Measurements from ENCODE around the gene FOXRED1. TPM values are rescaled to one million over a fixed set of nuclear protein-coding genes. Genes with fewer than 3 reads are reported as not detected.

FOXRED1 gene
- total and polyA plus RNA-seq, 10 of the 15 experiments (the other 5 are each of a cell fraction or from before 2014, with no cell fraction given) = 9.9 to 67.7 (median 38.0) TPM

DNA sequence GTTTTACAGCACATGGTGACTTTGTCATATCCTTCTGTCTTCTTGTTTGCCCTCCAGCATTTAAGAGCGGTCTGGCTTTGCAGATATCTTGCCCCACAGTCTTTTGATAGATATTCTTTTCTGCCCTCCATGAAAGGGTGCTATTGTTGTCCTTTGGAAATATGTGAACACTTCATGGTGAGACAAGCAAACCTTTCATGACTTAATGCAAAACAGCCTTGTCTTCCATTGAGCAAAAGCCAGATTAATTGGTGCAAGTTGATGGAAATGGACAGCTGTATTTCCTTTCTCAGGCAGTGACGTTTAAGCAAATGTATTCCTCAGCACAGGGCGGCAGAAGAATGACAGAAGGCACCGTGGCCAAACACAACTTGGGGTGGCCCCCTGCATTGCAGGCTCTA is 39.3 kb downstream of the FOXRED1 start:
- Histone ChIP-seq H3K9ac (ENCODE audit: control insufficient read depth, insufficient read depth, low read length) (no peak overlapping the region), H2AFZ (ENCODE audit: control insufficient read depth, low read depth, low read length) (no peak overlapping the region), H3K4me1 (ENCODE audit: control insufficient read depth, insufficient read depth, low read length) (peaks cover 39% of the 10 kb centered on the region), H3K79me2 (ENCODE audit: control insufficient read depth, insufficient read depth, low read length) (peaks cover 24% of the 10 kb centered on the region), H3K36me3 (ENCODE audit: control insufficient read depth in 2 of 2, insufficient read depth in 2 of 2, low read length in 1 of 2) (peaks cover 1 to 14% of the 10 kb centered on the region in 2 experiments; a peak in 1 of 4 replicates), H3K4me3 (no peak overlapping the region), H3K27me3 (replicated peaks in 1 of 2; ENCODE audit: control insufficient read depth in 2 of 2, insufficient read depth in 2 of 2, low read length in 1 of 2) (no peaks in the 10 kb centered on the region), H3K4me2 (ENCODE audit: control insufficient read depth, insufficient read depth) (peak overlapping the region; percentile 19), H3K27ac (ENCODE audit: control insufficient read depth, insufficient read depth) (no peak overlapping the region), H3K9me3 (replicated peaks; ENCODE audit: control insufficient read depth, insufficient read depth, low read length) (no peaks in the 10 kb centered on the region; the same call in 2 of the 3 replicates), H4K20me1 (ENCODE audit: control insufficient read depth, insufficient read depth) (no peaks in the 10 kb centered on the region)
- in situ Hi-C loops (cut with MboI) (no loop called here), intact Hi-C loops (cut with micrococcal nuclease; ENCODE audit: unreplicated experiment) (no loop called here)
- ATAC-seq (no peak), FAIRE-seq (no peak), DNase-seq (ENCODE audit: low read depth, low spot score) (no peak)
- WGBS (ENCODE audit: insufficient coverage, insufficient replicate concordance, low lambda C conversion rate, missing lambda C conversion rate) = 97% methylated on average over 4 of the region's 4 CpGs
- SMC1A ChIA-PET (ENCODE audit: uncharacterized antibody, unreplicated experiment) = interaction anchor here (0.7 to 6.5 kb wide), 5 partner anchors 11 to 176 kb away, joined by 3 to 78 read pairs (median 9); no protein-coding TSS in a partner anchor
- POLR2A ChIA-PET = interaction anchor here (1.0 kb wide), 1 partner anchor 13 kb away, joined by 3 read pairs; no protein-coding TSS in a partner anchor
- TF ChIP-seq ZZZ3 (IDR thresholded peaks at IDR 0.05; ENCODE audit: control insufficient read depth, insufficient read length, low read depth) = no peak
- TF ChIP-seq, protein P1, sequence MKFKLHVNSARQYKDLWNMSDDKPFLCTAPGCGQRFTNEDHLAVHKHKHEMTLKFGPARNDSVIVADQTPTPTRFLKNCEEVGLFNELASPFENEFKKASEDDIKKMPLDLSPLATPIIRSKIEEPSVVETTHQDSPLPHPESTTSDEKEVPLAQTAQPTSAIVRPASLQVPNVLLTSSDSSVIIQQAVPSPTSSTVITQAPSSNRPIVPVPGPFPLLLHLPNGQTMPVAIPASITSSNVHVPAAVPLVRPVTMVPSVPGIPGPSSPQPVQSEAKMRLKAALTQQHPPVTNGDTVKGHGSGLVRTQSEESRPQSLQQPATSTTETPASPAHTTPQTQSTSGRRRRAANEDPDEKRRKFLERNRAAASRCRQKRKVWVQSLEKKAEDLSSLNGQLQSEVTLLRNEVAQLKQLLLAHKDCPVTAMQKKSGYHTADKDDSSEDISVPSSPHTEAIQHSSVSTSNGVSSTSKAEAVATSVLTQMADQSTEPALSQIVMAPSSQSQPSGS (IDR thresholded peaks at IDR 0.05; ENCODE audit: low read length) = no peak
- TF ChIP-seq MYB (IDR thresholded peaks at IDR 0.05; ENCODE audit: borderline replicate concordance, low read depth, low read length) = no peak
- TF ChIP-seq, protein P2, sequence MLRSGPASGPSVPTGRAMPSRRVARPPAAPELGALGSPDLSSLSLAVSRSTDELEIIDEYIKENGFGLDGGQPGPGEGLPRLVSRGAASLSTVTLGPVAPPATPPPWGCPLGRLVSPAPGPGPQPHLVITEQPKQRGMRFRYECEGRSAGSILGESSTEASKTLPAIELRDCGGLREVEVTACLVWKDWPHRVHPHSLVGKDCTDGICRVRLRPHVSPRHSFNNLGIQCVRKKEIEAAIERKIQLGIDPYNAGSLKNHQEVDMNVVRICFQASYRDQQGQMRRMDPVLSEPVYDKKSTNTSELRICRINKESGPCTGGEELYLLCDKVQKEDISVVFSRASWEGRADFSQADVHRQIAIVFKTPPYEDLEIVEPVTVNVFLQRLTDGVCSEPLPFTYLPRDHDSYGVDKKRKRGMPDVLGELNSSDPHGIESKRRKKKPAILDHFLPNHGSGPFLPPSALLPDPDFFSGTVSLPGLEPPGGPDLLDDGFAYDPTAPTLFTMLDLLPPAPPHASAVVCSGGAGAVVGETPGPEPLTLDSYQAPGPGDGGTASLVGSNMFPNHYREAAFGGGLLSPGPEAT (IDR thresholded peaks at IDR 0.05; ENCODE audit: low read depth) = no peak
- TF ChIP-seq, protein P3, sequence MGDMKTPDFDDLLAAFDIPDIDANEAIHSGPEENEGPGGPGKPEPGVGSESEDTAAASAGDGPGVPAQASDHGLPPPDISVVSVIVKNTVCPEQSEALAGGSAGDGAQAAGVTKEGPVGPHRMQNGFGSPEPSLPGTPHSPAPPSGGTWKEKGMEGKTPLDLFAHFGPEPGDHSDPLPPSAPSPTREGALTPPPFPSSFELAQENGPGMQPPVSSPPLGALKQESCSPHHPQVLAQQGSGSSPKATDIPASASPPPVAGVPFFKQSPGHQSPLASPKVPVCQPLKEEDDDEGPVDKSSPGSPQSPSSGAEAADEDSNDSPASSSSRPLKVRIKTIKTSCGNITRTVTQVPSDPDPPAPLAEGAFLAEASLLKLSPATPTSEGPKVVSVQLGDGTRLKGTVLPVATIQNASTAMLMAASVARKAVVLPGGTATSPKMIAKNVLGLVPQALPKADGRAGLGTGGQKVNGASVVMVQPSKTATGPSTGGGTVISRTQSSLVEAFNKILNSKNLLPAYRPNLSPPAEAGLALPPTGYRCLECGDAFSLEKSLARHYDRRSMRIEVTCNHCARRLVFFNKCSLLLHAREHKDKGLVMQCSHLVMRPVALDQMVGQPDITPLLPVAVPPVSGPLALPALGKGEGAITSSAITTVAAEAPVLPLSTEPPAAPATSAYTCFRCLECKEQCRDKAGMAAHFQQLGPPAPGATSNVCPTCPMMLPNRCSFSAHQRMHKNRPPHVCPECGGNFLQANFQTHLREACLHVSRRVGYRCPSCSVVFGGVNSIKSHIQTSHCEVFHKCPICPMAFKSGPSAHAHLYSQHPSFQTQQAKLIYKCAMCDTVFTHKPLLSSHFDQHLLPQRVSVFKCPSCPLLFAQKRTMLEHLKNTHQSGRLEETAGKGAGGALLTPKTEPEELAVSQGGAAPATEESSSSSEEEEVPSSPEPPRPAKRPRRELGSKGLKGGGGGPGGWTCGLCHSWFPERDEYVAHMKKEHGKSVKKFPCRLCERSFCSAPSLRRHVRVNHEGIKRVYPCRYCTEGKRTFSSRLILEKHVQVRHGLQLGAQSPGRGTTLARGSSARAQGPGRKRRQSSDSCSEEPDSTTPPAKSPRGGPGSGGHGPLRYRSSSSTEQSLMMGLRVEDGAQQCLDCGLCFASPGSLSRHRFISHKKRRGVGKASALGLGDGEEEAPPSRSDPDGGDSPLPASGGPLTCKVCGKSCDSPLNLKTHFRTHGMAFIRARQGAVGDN (IDR thresholded peaks at IDR 0.05) = no peak
- no peak for TF ChIP-seq RELA (IDR thresholded peaks at IDR 0.05; ENCODE audit: borderline replicate concordance, partially characterized antibody)
- no peak for TF ChIP-seq MEF2B (IDR thresholded peaks at IDR 0.05; ENCODE audit: partially characterized antibody, poor library complexity, severe bottlenecking)
- no peak for TF ChIP-seq NR2C1 (IDR thresholded peaks at IDR 0.05)
- no peak for TF ChIP-seq TBL1XR1 (IDR thresholded peaks at IDR 0.05; ENCODE audit: low read depth, low read length)
- no peak for TF ChIP-seq HDAC2 (IDR thresholded peaks at IDR 0.05)
- TF ChIP-seq BRCA1 (IDR thresholded peaks at IDR 0.05; ENCODE audit: low read depth, low read length) = no peak
- TF ChIP-seq MTA2 (IDR thresholded peaks at IDR 0.05; ENCODE audit: low read depth) = no peak
- TF ChIP-seq EED (IDR thresholded peaks at IDR 0.05; ENCODE audit: low read depth) = no peak
- TF ChIP-seq RAD21 (IDR thresholded peaks at IDR 0.05; ENCODE audit: insufficient read depth, low read depth, low read length) = no peak
- TF ChIP-seq, protein P4, sequence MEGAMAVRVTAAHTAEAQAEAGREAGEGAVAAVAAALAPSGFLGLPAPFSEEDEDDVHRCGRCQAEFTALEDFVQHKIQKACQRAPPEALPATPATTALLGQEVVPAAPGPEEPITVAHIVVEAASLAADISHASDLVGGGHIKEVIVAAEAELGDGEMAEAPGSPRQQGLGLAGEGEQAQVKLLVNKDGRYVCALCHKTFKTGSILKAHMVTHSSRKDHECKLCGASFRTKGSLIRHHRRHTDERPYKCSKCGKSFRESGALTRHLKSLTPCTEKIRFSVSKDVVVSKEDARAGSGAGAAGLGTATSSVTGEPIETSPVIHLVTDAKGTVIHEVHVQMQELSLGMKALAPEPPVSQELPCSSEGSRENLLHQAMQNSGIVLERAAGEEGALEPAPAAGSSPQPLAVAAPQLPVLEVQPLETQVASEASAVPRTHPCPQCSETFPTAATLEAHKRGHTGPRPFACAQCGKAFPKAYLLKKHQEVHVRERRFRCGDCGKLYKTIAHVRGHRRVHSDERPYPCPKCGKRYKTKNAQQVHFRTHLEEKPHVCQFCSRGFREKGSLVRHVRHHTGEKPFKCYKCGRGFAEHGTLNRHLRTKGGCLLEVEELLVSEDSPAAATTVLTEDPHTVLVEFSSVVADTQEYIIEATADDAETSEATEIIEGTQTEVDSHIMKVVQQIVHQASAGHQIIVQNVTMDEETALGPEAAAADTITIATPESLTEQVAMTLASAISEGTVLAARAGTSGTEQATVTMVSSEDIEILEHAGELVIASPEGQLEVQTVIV (IDR thresholded peaks at IDR 0.05; ENCODE audit: borderline replicate concordance, partially characterized antibody) = no peak
- BruUV-seq (replicated peaks) = TSS peak; percentile 13
- CTCF ChIA-PET = interaction anchor here (0.8 to 10.0 kb wide), 11 partner anchors 9 to 682 kb away, joined by 3 to 232 read pairs (median 4); no protein-coding TSS in a partner anchor
- RAD21 ChIA-PET (ENCODE audit: unreplicated experiment) = interaction anchor here (0.6 to 1.2 kb wide), 2 partner anchors 27 to 173 kb away, joined by 3 to 4 read pairs; no protein-coding TSS in a partner anchor

All from GM12878 (cell line).